ENCODE measurements around the gene DYNLL1. TPM values are rescaled to one million over a fixed set of nuclear protein-coding genes. Genes with fewer than 3 reads are reported as not detected.
"Not testable (repeated sequence)": the region's sequence is repeated elsewhere in the genome, so short reads cannot be mapped to it uniquely, and the experiment has no call there.

DYNLL1 gene
- total RNA-seq, 1 donor from 2014 or later, result 142 TPM

GRCh38 chr12:120473807-120474615, 21.9 kb upstream of the DYNLL1 start:
- no peak for DNase-seq (ENCODE audit: low spot score)

DNA sequence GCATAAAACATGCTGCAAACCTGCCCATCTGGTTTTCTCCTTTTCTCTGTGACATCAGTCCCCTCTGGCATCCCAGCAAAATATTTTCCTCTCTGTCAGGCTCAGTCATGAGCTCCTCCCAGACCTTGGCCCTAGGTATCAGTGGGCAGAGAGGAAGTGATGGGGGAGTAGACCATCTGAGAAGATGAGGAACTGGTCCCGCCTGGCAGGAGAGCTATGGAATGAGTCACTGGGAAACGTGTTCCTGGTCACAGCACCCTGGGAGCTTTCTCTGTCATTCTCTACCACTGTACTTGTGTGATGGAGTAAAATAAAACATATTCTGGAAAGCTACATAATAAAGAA, 21.3 kb upstream of the DYNLL1 start:
- no peak for DNase-seq (ENCODE audit: low spot score)

DNA sequence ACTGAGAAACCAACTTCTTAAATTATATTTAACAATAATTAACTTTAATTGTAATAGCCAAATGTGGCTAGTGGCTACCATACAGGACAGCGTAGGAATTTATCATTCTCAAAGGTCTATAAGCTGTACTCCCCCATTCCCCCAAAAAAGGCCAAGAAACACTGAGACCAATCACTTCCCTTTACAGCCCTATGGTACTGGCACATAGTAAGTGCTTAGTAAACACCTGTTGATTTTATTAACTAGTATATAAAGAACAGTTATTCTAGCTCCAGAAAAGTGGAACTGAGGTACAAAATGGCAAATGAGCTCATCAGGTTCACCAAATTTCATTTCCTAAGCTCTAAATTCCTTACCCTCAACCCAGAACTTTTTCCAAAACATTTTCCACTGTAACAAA, 20.3 kb upstream of the DYNLL1 start:
- DNase-seq (ENCODE audit: low spot score), result no peak

GRCh38 chr12:120479458-120479857, 16.5 kb upstream of the DYNLL1 start:
- no peak for DNase-seq (ENCODE audit: low spot score)

DNA sequence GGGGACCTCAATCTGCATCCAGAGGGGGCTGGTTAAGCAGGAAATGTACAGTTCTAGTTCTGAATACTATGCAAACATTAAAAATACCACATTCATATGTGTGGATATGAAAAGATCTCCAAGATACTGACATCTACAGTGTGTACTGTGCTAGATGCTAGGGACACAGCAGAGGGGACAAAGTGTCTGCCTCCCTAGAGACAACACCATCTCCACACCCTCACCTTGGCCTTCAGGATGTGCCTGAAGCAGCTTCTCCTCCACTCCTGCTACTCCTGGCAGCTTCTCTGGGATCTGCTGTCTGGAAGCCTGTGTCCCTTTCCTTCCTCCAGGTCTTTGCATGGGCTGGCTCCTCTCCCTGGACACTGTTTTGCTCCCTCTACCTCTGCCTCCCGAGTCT, 15.7 kb upstream of the DYNLL1 start:
- no peak for DNase-seq (ENCODE audit: low spot score)

DNA sequence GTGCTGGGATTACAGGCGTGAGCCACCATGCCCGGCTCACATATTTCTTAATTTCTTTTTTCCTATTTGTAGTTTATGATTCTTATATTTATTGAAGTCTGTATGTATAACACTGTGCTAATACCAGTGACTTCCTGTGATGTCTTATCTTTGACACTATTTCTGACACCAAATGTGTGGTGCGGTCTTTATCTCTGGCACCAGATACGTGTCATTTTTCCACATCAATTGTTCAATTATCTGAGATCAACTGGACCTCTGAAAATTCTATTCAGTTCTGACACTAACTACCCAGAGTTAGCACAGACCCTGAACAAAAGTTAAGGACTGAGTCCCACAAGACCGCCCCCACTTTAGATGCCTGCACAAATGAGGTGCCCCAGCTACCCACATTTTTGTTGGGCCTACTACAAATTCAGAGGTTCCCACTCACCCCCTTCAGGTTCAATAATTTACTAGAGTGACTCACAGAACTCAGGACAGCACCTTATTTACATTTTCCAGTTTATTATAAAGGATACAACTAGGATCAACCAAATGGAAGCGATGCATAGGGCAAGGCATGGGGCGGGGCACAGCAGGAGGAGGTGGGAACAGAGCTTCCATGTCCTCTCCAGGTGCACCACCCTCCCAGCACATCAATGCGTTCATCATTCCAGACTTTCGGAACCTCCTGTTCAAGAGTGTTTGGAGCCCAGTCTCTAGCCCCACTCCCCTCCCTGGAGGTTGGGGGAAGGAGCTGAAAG, 14.7 kb upstream of the DYNLL1 start:
- DNase-seq (ENCODE audit: low spot score), result no peak

GRCh38 chr12:120483621-120484020, 12.3 kb upstream of the DYNLL1 start:
- no peak for DNase-seq (ENCODE audit: low spot score)

GRCh38 chr12:120485961-120486881, 9.7 kb upstream of the DYNLL1 start:
- DNase-seq (ENCODE audit: low spot score), result no peak

GRCh38 chr12:120487552-120487951, 8.4 kb upstream of the DYNLL1 start:
- DNase-seq (ENCODE audit: low spot score), result not testable (repeated sequence)

DNA sequence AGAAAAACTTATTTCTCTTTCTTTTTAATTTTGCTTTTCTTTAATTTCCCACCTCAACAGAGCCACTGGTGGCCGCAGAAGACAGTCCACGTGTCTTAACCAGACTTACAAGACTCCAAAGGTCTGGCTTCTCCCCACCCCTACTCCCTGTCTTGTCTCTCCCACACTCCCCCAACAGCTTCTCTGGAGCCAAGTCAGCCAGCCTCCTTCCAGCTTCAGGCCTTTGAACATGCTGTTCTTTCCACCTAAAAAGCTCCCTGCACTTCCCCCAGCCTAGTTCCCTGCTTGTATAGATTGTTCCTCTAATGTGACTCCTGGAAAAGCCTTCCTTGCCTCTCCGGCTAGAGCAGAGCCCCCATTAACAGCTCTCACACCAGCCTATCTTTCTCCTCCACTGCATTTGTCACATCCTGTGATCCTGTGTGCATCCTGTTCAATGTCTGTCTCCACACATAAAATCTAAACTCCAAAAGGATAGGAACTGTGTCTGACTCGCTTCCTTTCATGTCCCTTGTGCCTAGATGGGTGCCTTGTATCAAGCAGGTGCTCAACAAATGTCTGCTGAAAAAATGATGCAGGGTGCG, 7.8 kb upstream of the DYNLL1 start:
- no peak for DNase-seq (ENCODE audit: low spot score)

DNA sequence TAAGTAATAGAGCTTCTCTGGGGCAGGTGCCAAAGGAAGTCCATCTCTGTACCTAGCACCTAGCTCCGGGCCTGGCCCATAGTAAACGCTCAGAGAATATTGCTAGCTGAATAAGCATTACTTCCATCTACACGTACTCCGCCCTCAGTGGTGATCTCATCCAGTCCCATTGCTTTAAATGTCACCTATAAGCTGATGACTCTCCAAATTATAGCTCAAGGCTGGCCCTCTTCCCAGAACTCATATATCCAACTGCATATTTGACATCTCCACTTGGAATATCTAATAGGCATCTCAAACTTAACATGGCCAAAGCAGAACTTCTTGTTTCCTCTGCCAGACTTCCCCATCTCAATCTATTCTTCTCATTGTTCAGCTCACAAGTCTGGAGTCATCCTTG, 6.9 kb upstream of the DYNLL1 start:
- no peak for DNase-seq (ENCODE audit: low spot score)

- DNase-seq (ENCODE audit: low spot score), result no peak
These were observed 5.6 kb upstream of the DYNLL1 start for GRCh38 chr12:120490325-120490724.

GRCh38 chr12:120490833-120491512, 4.9 kb upstream of the DYNLL1 start:
- DNase-seq (ENCODE audit: low spot score), result no peak

DNA sequence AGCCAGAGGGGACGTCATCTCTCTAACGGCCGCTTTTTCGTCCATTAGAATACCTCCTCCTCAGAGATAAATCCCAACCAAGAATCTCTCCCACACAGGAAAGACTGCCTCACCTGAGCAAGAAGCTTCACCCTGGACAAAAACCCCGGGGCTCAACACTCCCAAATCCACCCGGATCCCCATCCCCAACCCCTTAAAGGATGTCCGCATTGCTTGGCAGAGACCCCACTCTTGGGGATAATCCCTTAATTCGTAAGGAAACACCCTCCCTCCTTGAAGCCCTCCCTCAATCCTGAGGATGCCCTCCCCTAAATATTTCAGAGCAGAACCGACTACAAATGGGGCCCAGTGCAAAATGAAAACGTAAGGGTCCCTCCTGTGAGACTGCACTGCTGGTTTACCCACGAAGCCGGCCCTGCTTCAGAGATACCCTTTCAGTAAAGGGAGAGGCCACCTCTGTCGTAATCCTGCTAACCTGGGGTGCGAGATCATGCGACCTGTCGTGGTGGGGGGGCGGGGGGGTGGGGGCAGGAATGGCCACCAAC, 655 bp upstream of the DYNLL1 start:
- DNase-seq (ENCODE audit: low spot score), result no peak

- no peak for DNase-seq (ENCODE audit: low spot score)
These were observed 764 bp downstream of the DYNLL1 start for GRCh38 chr12:120496413-120497340.

GRCh38 chr12:120497524-120498150, 1.7 kb downstream of the DYNLL1 start:
- no peak for DNase-seq (ENCODE audit: low spot score)

- DNase-seq (ENCODE audit: low spot score), result no peak
These were observed 3.1 kb downstream of the DYNLL1 start for GRCh38 chr12:120498870-120499515.

DNA sequence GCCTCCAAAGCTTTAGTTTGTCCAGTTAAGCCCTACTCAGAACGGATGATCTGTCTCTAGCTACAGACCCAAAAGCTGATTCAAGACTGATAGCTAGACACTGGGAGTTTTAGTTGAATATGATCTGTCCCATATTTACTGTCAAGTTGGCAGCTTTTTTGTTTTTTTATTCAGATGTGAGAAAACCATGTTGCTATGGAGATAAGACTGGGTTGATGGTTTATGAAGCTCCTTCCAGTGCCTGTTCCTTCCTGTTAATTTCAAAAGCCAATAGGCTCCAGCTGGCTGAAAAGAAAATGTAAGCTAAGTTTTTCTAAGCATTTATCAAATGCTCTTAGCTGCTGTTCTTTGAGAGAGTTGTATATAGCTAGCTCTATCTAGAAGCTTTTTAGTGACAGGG, 4.7 kb downstream of the DYNLL1 start:
- DNase-seq (ENCODE audit: low spot score), result no peak

Measured in mesenteric fat pad (tissue), 1 donor.